HepG2 (cell line): Measurements from ENCODE around the gene TNIP1. TPM values are rescaled to one million over a fixed set of nuclear protein-coding genes. Genes with fewer than 3 reads are reported as not detected.
A peak's percentile ranks its signal among the peaks of the same experiment; 100 is the strongest.

ENCODE experiments used
- ARNT ChIP-seq: fragments of 450-650 bp; IDR thresholded peaks from 2 replicates; pipeline ENCODE4 v1.6.1; 2017
- ATAD3A ChIP-seq: sonication (generic); formaldehyde crosslinking; IDR thresholded peaks from 2 replicates; pipeline ENCODE4 v1.4.0; 2020; ENCODE audit warnings: missing genetic modification reagents
- ATF4 ChIP-seq, 2 experiments: fragments of 450-650 bp in 1 of 2; sonication (generic) in 1 of 2; formaldehyde crosslinking; IDR thresholded peaks; 2 replicates each; pipeline versions ENCODE4 v1.5.0 to v1.8.0; 2020 to 2022; ENCODE audit warnings: mild to moderate bottlenecking in 1 of 2, missing genetic modification reagents in 1 of 2
- BRF2 ChIP-seq: sonication (generic); formaldehyde crosslinking; IDR thresholded peaks from 2 replicates; pipeline ENCODE4 v1.8.1; 2022; ENCODE audit warnings: mild to moderate bottlenecking, missing genetic modification reagents
- CBFB ChIP-seq: sonication (generic); formaldehyde crosslinking; IDR thresholded peaks from 2 replicates; pipeline ENCODE4 v1.4.0; 2020; ENCODE audit warnings: missing genetic modification reagents
- CEBPB ChIP-seq: IDR thresholded peaks from 2 replicates; pipeline ENCODE4 v1.6.1; 2011; ENCODE audit warnings: low read depth, low read length, improper control_type of control experiment, borderline replicate concordance
- ESRRA ChIP-seq: sonication (generic); formaldehyde crosslinking; IDR thresholded peaks from 2 replicates; pipeline ENCODE4 v1.5.1; 2020; ENCODE audit warnings: mild to moderate bottlenecking, low read depth, missing genetic modification reagents
- FOXK1 ChIP-seq: sonication (generic); formaldehyde crosslinking; IDR thresholded peaks from 2 replicates; pipeline ENCODE4 v1.4.0; 2020; ENCODE audit warnings: low read depth, missing genetic modification reagents, borderline replicate concordance
- HOMEZ ChIP-seq: IDR thresholded peaks from 2 replicates; pipeline ENCODE4 v1.6.1; 2016; ENCODE audit warnings: low read depth
- KLF9 ChIP-seq: IDR thresholded peaks from 2 replicates; pipeline ENCODE4 v1.6.1; 2016; ENCODE audit warnings: low read depth
- MXD1 ChIP-seq: sonication (generic); formaldehyde crosslinking; IDR thresholded peaks from 2 replicates; pipeline ENCODE4 v1.4.0; 2020; ENCODE audit warnings: mild to moderate bottlenecking, missing genetic modification reagents
- PHF21A ChIP-seq: sonication (generic); formaldehyde crosslinking; IDR thresholded peaks from 2 replicates; pipeline ENCODE4 v1.5.0; 2020; ENCODE audit warnings: mild to moderate bottlenecking, missing genetic modification reagents
- SALL1 ChIP-seq: sonication (generic); formaldehyde crosslinking; IDR thresholded peaks from 2 replicates; pipeline ENCODE4 v1.8.0; 2022; ENCODE audit warnings: mild to moderate bottlenecking, missing genetic modification reagents
- SUZ12 ChIP-seq: fragments of 150-350 bp; IDR thresholded peaks from 2 replicates; pipeline ENCODE4 v1.6.1; 2014; ENCODE audit warnings: low read depth, low read length
- ZNF230 ChIP-seq: sonication (generic); formaldehyde crosslinking; IDR thresholded peaks from 2 replicates; pipeline ENCODE4 v1.4.0; 2020; ENCODE audit warnings: mild to moderate bottlenecking, missing genetic modification reagents
- ZNF7 ChIP-seq: IDR thresholded peaks from 2 replicates; pipeline ENCODE4 v1.6.1; 2016; ENCODE audit warnings: missing biosample characterization, missing genetic modification reagents
- polyA plus RNA-seq, 8 experiments: library from polyadenylated mRNA; depleted of rRNA in 3 of 8; stranded (reverse) in 7 of 8; unstranded in 1 of 8; fragments of >200 nt; fragmentation: Illumina TruSeq in 4 of 8; extraction: Trizol in 4 of 8; gene quantifications; 2 replicates each; pipeline versions ENCODE4 v1.2.1 to v1.2.3, GENCODE V29; 2011 to 2016; ENCODE audit warnings: low read depth in 4 of 8, missing spikeins in 1 of 8, mixed read lengths in 1 of 8; ENCODE audit not compliant: insufficient read depth in 1 of 8
- total RNA-seq, 5 experiments: library from RNA; depleted of rRNA; stranded (reverse); fragments of >200 nt; fragmentation: Illumina TruSeq; extraction: Trizol; gene quantifications; 2 replicates each; pipeline ENCODE4 v1.2.3, GENCODE V29; 2016; ENCODE audit warnings: low read depth in 1 of 5

Gene TNIP1
- total and polyA plus RNA-seq, 2 of the 13 experiments (the other 11 are each of a cell fraction or from before 2014, with no cell fraction given), result 26.2 to 45.9 TPM

- no peak for TF ChIP-seq HOMEZ (CRISPR knock-in tag)
- TF ChIP-seq PHF21A (CRISPR knock-in tag), result no peak
- peak; percentile 32; the same call in 1 of the 2 replicates for TF ChIP-seq ZNF7 (CRISPR knock-in tag)
- no peak for TF ChIP-seq ESRRA (CRISPR knock-in tag)
- peak; percentile 82 for TF ChIP-seq CEBPB
- no peak for TF ChIP-seq MXD1
- no peak for TF ChIP-seq ATF4 (CRISPR knock-in tag; IDR thresholded peaks at IDR 0.05)
- no peak; the same call in 1 of the 2 replicates for TF ChIP-seq SALL1 (CRISPR knock-in tag)
- TF ChIP-seq ARNT, result no peak
- TF ChIP-seq FOXK1, result no peak
- no peak for TF ChIP-seq BRF2 (CRISPR knock-in tag)
- TF ChIP-seq ATAD3A (CRISPR knock-in tag), result no peak
- no peak for TF ChIP-seq KLF9 (CRISPR knock-in tag)
- TF ChIP-seq SUZ12, result no peak
- TF ChIP-seq CBFB, result no peak
- no peak for TF ChIP-seq ZNF230 (CRISPR knock-in tag)
Observed at GRCh38 chr5:151093476-151093889, 12.6 kb upstream of the TNIP1 start (continued).
